Measurements from ENCODE around the gene FILIP1.

DNA sequence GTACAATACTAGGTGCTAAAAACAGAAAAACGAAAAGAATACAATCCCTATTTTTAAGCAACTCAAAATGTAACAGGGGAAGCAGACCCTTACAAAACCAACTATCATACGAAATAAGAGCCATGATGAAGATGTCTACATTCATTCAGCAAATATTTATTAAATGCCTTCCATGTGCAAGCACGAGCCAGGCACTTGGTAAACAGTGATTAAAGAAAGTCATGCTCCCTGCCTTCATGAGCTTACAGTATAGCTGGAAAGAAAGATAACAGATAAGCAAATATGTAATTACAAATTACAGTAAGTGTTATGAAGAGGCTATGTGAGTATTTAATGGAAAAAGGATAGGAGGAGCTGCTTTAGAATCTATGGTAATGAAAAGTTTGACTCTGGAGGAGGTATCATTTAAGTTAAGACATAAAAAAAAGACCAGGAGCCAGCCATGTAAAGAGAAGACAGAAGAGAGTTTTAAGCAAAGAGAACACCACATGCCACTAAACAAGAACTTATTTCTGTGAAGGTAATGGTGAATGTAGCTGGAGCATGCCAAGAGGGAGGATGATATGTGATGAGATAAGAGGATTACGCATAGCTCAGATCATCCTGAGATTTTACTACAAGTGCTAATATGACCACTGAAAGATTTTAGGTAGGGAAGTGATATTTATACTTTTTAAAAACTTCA, 230.7 kb downstream of the FILIP1 start:
- TF ChIP-seq EZH2 (IDR thresholded peaks at IDR 0.05; ENCODE audit: low read length, missing control alignments), result no peak
- TF ChIP-seq, protein P1, sequence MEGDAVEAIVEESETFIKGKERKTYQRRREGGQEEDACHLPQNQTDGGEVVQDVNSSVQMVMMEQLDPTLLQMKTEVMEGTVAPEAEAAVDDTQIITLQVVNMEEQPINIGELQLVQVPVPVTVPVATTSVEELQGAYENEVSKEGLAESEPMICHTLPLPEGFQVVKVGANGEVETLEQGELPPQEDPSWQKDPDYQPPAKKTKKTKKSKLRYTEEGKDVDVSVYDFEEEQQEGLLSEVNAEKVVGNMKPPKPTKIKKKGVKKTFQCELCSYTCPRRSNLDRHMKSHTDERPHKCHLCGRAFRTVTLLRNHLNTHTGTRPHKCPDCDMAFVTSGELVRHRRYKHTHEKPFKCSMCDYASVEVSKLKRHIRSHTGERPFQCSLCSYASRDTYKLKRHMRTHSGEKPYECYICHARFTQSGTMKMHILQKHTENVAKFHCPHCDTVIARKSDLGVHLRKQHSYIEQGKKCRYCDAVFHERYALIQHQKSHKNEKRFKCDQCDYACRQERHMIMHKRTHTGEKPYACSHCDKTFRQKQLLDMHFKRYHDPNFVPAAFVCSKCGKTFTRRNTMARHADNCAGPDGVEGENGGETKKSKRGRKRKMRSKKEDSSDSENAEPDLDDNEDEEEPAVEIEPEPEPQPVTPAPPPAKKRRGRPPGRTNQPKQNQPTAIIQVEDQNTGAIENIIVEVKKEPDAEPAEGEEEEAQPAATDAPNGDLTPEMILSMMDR (conservative IDR thresholded peaks at IDR 0.05 in 1 of 2, IDR thresholded peaks at IDR 0.05 in 1 of 2; ENCODE audit: low read depth in 1 of 2, low read length in 2 of 2), result no peak

Data from fibroblast of lung (primary cell).